HG03439 (cell line): ENCODE results near the gene TMEM19.
A peak's percentile ranks its signal among the peaks of the same experiment; 100 is the strongest.

ENCODE experiments used
- ATAC-seq: cut with Tn5 transposase; IDR thresholded peaks from one replicate; pipeline ENCODE4 v1.9.1; 2021; ENCODE audit warnings: mild to moderate bottlenecking, moderate library complexity; ENCODE audit not compliant: unreplicated experiment

TMEM19 gene

GRCh38 chr12:71685914-71686657, at the start of gene TMEM19:
Gene TMEM19, plus strand, starts transcription at chr12:71686082. Its CDS starts 599 bp downstream, at chr12:71686681.
- ATAC-seq = peak; percentile 93

- ATAC-seq = no peak
Measured at GRCh38 chr12:71636704-71637115, 49.2 kb upstream of the TMEM19 start.

- ATAC-seq = no peak
Measured at GRCh38 chr12:71638499-71638898, 47.4 kb upstream of the TMEM19 start.

- ATAC-seq = no peak
Measured at GRCh38 chr12:71639341-71639760, 46.5 kb upstream of the TMEM19 start.

- no peak for ATAC-seq
Measured at GRCh38 chr12:71640316-71640715, 45.6 kb upstream of the TMEM19 start.

DNA sequence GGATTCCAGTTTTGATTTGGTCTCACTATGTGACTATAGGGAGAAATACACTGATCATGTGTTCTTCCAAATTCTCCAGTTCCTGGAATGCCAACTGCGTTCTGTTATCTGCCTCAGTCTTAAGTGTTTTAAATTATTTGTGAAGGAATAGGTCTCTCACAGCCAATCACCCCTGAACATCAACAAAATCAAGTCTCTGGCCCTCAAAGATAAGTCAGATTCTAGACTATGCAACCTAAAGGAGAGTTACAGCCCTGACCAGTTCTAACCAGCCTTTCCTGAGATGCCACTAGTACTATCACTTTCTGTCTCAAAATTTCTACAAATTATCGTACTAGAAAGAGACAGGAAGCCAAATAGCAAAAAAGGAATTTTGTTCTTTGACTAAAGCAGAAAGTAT, 44.5 kb upstream of the TMEM19 start:
- no peak for ATAC-seq

DNA sequence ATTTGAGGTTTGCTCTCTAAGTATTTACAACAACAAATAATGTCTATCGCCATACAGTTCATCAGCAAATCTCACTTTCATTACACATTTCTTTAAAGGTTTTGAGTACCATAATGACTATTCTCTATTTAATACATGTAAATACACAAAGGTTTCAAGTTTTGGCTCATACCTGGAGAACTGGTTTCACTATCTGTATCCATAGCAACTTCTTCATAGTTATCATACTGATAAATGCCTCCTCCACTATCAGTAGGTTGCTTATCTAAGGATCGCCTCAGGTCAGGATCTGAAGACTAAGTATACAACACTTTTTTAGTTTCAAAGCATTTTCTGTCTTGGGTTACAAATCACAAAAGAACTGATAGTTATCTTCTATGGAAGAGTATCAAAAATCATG, 43.6 kb upstream of the TMEM19 start:
- ATAC-seq = no peak

DNA sequence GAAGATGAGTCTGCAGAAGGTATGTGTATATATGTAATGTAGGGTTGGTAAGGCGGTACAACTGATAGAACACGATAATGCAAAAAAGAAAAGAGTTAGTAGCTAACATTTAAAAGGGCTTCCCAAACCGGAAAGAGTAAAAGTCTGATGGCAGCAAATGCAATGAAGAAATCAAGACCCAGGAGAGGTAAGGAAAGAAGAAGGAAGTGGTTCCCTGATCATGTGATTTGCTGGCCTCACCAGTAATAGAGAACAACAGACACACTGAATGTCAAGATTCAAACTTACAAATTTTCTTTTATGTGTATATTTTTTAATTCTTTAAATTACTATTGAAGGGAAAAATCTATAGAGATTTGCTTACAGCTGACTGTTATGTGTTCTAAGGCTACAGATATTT, 40.6 kb upstream of the TMEM19 start:
- ATAC-seq = no peak

- no peak for ATAC-seq
Measured at GRCh38 chr12:71646512-71646911, 39.4 kb upstream of the TMEM19 start.

GRCh38 chr12:71648537-71648936, 37.3 kb upstream of the TMEM19 start:
- ATAC-seq = no peak

DNA sequence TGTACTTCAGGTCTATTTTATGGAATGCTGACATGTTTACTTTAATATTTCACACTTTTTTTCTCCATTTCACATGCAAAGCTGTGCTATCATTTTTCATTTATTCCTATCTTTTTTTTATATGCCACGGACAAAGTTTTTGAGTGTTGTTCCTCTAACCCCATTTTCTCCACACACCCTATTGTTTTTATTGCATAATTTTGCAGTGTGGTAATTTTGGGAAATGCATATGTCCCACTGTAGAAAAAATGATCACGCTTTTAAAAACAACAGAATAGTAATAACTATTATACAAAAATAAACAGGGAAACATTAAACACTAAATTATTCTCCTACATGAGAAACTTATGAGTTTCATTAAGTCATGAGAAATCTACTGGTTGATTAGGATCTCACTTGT, 36.5 kb upstream of the TMEM19 start:
- ATAC-seq = no peak

DNA sequence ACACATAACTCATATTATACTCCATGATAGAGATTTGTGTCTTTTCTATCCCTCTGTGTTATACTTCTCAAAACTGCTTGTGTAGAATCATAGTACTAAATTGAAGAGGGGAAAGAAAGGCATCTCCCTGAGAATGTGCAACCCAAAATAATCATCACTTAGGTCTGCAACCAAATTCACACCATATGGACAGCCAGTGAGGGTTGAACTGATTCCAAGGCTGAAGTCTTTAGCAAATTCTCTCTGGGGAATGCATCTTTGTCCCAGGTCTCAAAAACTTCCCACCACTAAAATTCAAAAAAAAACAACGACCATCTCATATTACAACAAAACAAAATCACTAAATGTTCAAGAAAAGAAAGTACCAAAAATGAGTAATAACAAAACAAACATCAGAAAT, 33.2 kb upstream of the TMEM19 start:
- no peak for ATAC-seq

DNA sequence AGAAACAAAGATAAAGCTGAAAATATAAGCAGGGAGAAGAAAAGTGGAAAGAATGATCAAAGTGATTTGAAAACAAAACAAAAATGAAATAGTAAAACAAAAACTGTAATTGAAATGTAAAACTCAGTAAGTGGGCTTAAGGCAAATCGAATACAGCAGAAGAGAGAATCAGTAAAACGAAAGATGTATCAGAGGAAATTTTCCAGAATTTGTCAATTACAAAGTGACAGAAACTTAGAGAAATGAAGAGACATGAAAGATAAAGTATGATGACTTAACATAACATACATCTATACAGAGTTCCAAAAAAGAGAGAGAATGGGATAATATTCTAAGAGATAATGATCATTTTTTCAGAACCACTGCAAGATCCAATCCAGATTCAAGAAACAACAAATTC, 32.7 kb upstream of the TMEM19 start:
- no peak for ATAC-seq

DNA sequence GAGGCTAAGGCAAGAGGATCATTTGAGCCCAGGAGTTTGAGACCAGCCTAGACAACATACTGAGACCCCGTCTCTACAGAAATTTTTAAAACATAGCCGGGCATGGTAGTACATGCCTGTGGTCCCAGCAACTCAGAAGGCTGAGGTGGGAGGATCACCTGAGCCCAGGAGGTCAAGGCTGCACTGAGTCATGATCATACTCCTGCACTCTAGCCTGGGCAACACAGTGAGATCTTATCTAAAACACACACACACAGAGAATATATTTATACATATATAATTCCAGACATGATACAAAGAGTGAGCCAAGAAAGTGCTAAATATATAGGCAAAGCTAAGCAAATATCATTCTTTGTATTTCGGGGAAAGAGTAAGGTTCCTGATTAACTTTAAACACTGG, 31.7 kb upstream of the TMEM19 start:
- no peak for ATAC-seq

- ATAC-seq = no peak
Measured at GRCh38 chr12:71655495-71655894, 30.4 kb upstream of the TMEM19 start.

DNA sequence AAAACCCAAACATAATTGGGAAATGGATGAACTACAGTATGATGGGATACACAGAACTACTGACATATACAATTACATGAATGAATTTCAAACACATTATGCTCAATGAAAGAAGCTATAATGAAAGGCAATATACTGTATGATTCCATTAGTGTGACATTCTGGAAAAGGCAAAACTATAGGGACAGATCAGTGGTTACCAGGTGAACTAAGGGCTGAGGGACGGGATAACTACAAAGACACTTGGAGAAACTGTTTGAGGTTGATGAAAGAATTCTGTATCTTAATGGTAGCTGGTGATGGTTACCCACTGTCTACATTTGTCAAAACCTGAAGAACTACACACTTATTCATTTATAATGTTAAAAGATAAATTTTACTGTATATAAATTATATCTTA, 30.0 kb upstream of the TMEM19 start:
- no peak for ATAC-seq

DNA sequence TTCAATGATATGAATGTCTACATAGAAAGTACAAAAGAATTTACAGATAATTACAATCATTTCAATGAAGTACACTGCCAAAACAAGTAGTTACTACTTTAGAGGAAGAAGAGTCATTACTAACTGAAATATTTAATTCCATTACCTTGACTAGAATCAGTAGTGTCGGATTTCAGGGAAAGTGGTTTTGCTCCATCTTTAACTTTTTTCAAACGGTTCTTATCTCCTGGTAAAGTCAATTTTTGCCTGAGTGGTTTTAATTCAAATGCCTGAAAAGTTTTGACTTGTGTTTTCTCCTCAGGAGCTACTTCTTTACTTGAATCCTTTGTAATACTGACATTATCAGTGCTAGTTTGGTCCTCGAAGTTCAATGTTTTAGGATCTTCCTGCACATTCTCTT, 29.1 kb upstream of the TMEM19 start:
- ATAC-seq = no peak

DNA sequence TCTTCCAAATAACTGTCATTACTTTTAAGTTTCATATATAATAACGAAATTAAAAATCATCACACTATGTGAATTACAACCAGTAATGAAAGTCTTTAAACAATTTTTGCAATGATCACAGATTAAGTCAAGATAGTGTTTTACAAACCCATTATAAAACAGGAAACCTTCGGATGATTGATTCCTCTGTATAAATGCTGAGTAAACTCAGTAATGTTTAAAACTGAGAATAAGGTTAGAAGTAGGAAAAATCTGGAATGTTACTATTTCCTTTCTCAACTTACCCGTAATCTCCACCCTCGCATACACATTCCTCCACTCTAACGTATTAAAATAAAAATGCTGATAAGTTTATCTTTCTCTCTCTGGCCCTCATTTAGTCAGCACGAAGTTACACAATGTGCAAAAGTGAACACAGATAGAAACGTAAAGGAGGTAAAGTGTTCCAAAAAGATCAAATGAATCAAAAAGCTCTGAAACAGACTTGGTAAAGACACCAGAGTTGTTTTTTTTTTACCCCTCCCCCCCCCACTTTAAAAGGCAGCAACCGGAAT, 23.8 kb upstream of the TMEM19 start:
- ATAC-seq = no peak

DNA sequence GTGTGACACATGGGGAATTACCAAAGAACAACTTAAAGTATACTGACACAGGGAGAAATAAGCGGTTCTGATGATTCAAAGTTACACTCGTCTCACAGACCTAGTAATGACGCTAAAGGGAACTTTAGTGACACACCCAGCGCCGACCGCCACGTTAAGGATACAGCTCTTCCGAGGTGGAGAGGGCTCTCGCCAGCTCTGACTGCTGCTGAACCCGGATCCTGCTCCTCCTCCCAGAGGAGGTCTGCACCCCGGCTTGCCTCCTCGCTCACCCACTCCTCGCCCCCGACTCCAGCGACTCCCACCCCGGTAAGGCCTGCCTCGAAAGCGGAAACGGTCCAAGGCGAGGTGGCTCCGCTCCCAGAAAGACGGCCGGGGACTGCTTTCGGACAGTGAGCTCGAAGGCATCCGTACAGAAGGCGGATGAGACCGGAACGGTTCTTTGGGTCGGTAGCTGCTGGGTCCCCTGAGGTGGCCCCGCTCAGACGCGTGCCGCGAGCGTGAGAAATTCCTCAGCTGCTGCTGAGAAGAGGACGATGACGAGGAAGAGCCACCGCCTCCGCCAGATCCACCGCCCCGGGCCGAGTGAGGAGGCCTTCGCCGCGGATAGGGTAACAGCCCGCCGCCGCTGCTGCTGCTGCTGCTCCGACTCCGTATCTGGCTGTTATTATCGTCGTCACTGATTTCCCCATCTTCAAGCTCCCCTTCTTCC, 22.9 kb upstream of the TMEM19 start:
- ATAC-seq = peak; percentile 23

DNA sequence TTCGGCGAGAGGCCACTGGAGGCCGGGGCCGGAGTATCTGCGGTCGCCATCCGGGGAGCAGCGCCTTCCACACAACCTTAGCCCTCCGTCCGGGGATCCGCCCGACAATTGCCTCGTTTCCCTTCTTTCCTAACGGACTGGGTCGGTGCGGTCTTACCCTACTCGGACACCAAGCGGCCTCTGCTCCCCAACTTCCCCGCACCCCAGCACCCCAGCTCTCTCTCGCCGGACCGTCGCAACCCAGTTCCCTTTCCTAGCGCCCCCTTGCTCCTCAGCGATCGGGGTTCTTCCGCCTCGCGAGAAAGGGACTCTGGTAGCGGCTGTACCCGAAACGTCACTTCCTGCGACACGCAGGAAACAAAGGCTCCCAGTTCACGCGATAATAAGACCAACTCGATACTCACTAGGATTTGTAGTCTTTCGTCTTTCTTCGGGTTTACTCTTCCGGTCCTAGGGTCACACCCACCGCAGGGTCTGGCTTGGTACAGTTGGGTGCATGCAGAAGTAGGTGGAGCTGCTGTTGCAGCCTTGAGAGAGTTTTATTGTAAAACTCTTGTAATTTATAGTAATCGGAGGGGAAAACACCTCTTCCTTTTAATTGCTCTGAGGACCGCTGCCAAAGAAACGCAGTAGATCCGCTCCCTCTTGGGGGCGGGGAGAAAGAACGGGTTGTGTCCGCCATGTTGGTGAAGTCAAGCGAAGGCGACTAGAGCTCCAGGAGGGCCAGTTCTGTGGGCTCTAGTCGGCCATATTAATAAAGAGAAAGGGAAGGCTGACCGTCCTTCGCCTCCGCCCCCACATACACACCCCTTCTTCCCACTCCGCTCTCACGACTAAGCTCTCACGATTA, 22.1 kb upstream of the TMEM19 start, which contains the start of the genes THAP2 and ZFC3H1:
Gene THAP2 (plus strand): TSS at position 741 of the 850 bp plus-strand sequence. CDS start 209 bp downstream, outside the sequence.
Gene ZFC3H1 (minus strand): TSS at position 288 of the 850 bp plus-strand sequence. CDS start 238 bp downstream, at position 50.
- peak; percentile 95 for ATAC-seq
